T-helper 2 cell (primary cell): ENCODE measurements around the gene KCNA1.

ENCODE experiments used
- DNase-seq, 5 experiments: peaks; one replicate each; pipeline versions ENCODE4 v3.0.0 to v3.0.0-alpha.2; 2012 to 2022

Gene KCNA1

DNA sequence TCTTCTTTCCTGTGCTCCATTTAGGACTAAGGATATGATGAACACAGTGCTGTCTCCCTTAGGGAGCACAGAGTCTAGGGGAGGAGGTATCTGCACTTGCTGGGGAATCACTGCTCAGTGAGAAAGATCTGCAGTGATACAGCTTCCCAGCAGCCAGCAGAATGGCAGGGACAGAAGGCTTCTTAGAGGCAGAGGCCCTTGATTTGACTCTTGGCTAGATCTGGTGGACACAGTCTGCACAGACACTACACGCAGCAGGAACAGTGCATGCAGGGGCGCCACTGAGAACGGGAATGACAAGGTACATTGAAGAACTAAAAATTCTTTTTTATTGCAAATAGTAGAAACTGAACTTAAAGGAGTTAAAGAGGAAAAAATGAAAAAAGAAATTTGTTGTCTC is 51.6 kb downstream of the KCNA1 start:
- no peak for DNase-seq

DNA sequence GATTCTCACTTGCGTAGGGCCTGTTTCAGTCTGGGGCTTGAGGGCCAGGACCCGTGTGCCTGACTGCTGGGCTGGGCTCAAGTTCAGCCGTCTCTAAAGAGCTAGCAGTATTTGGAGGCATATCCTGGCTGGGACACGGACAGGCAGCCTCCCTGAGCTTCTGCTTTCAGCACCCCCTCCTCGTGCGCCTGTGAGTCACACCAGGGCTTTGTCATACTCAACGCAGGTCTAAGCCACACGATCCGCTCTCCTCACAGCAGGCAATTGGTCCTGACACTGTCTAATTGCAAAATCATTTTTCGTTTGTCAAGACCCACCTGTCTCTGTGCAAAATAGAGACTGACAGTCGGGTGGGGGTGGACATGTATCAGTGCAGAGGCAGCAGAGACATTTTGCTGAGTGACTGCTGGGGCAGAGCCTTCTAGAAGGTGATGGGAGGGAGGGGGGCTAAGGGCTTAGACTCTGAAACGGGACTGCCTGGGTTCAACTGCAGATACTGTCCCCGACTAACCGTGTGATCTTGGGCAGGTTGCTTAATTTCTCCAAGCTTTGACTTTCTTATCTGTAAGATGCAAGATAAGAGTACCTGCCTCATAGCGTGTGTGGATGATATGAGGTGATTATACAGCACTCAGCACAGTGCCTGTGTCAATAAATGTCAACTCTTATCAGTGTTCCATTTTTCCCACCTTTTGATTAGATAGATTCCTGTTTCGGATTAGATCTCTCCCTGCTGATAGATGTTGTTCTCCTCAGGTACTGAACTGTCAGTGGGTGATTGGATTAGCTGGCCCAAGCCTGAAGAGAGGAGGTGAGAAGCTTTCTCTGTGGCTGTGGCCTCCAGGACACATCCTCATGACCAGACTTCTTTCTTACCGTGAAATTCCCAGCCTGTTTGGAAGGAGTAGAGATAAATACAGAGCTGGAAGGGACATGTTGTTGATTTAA is 53.1 kb downstream of the KCNA1 start:
- no peak for DNase-seq
